Epithelial cell of esophagus (primary cell): ENCODE measurements around the gene ADGRD2.
A peak's percentile ranks its signal among the peaks of the same experiment; 100 is the strongest.

ENCODE experiments used
- DNase-seq: peaks from one replicate; pipeline ENCODE4 v3.0.0; 2010; ENCODE audit warnings: low read depth
- H3K4me3 ChIP-seq: 2 replicates; pipeline ENCODE4 v1.5.1; 2011; ENCODE audit warnings: mild to moderate bottlenecking, low read length, control low read depth
- TF ChIP-seq, protein P1 (sequence below): IDR thresholded peaks from 2 replicates; pipeline ENCODE4 v1.5.1; 2011; ENCODE audit warnings: low read depth, mild to moderate bottlenecking, low read length, control low read depth, inconsistent platforms; ENCODE audit not compliant: insufficient read depth; ENCODE audit errors: missing control alignments

Gene ADGRD2

GRCh38 chr9:124414612-124415011, 35.6 kb upstream of the ADGRD2 start:
- TF ChIP-seq, protein P1, sequence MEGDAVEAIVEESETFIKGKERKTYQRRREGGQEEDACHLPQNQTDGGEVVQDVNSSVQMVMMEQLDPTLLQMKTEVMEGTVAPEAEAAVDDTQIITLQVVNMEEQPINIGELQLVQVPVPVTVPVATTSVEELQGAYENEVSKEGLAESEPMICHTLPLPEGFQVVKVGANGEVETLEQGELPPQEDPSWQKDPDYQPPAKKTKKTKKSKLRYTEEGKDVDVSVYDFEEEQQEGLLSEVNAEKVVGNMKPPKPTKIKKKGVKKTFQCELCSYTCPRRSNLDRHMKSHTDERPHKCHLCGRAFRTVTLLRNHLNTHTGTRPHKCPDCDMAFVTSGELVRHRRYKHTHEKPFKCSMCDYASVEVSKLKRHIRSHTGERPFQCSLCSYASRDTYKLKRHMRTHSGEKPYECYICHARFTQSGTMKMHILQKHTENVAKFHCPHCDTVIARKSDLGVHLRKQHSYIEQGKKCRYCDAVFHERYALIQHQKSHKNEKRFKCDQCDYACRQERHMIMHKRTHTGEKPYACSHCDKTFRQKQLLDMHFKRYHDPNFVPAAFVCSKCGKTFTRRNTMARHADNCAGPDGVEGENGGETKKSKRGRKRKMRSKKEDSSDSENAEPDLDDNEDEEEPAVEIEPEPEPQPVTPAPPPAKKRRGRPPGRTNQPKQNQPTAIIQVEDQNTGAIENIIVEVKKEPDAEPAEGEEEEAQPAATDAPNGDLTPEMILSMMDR = no peak
- no peak for DNase-seq
- peak overlapping the region; percentile 99 for H3K4me3 ChIP-seq

GRCh38 chr9:124415102-124415851, 35.0 kb upstream of the ADGRD2 start, which contains the start of gene PSMB7:
Gene PSMB7, minus strand, starts transcription at chr9:124415442. Its CDS starts 17 bp downstream, at chr9:124415425.
- TF ChIP-seq, protein P1 = peak; percentile 89
- peak; percentile 97 for DNase-seq
- H3K4me3 ChIP-seq = peak within 1 kb of the TSS; percentile 99

GRCh38 chr9:124415852-124416484, 34.3 kb upstream of the ADGRD2 start:
- DNase-seq = no peak
- peak overlapping the region; percentile 99 for H3K4me3 ChIP-seq
- TF ChIP-seq, protein P1 = no peak

DNA sequence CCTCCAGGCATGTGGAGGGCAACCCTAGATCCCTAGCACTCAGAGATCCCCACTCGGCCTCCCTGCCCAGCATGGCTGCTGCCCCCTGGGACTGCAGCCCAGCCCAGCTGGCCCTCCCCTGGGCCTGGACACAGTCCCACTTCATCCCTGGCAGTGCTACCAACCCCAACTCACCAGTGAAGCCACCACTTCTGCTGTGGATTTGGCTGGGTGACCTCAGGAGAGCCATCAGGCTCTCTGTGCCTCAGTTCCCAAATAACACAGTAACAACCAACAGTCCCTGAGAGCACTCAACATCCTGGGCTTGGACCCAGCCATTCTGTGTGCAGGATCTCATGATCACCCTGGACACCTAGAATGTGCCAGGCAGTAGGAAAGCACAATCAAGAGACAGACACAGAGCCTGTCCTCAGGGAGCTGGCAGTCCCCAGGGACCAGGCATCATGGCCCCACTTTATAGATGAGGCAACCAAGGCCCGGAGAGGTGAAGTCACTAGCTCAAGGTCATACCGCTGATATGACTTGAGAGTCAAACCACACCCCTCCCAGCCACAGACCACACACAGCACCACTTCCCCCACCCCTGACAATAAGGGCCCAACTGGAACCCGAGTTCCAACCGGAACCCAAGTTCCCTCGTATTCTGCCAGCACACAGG, 30.3 kb upstream of the ADGRD2 start:
- no peak for DNase-seq
- TF ChIP-seq, protein P1 = no peak
- no peak overlapping the region for H3K4me3 ChIP-seq

- DNase-seq = no peak
- H3K4me3 ChIP-seq = no peak overlapping the region
- TF ChIP-seq, protein P1 = no peak
Measured at GRCh38 chr9:124420991-124421543, 29.2 kb upstream of the ADGRD2 start.

- TF ChIP-seq, protein P1 = no peak
- DNase-seq = no peak
- H3K4me3 ChIP-seq = no peak overlapping the region
Measured at GRCh38 chr9:124423155-124423554, 27.1 kb upstream of the ADGRD2 start.
